Measurements from ENCODE around the gene EGFL6.
"Not testable (repeated sequence)": the region's sequence is repeated elsewhere in the genome, so short reads cannot be mapped to it uniquely, and the experiment has no call there.

Gene EGFL6

DNA sequence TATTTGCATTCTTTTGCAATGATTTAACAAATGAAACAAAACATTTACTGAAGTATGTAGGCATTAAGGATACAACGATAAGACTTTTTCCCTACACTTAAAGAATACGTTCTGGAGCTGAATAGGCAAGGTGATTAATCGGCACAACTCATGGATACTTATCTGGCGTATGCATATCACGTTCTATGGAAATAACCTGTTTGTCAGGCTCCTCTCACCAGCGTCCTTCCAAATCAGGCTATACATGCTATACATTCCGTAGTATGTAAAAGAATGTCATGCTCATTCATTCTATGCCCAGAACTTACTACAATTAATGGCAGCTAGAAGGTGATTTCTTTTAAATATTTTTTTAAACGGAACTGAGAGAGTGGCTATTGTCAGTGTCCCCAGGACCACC, 57.9 kb downstream of the EGFL6 start:
- TF ChIP-seq, protein P1, sequence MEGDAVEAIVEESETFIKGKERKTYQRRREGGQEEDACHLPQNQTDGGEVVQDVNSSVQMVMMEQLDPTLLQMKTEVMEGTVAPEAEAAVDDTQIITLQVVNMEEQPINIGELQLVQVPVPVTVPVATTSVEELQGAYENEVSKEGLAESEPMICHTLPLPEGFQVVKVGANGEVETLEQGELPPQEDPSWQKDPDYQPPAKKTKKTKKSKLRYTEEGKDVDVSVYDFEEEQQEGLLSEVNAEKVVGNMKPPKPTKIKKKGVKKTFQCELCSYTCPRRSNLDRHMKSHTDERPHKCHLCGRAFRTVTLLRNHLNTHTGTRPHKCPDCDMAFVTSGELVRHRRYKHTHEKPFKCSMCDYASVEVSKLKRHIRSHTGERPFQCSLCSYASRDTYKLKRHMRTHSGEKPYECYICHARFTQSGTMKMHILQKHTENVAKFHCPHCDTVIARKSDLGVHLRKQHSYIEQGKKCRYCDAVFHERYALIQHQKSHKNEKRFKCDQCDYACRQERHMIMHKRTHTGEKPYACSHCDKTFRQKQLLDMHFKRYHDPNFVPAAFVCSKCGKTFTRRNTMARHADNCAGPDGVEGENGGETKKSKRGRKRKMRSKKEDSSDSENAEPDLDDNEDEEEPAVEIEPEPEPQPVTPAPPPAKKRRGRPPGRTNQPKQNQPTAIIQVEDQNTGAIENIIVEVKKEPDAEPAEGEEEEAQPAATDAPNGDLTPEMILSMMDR (IDR thresholded peaks at IDR 0.05) = no peak
- Histone ChIP-seq H3K9me3 (no peaks in the 10 kb centered on the region), H3K36me3 (no peaks in the 10 kb centered on the region), H3K27ac (no peak overlapping the region), H3K4me1 (ENCODE audit: control insufficient read depth in 1 of 2, insufficient read depth in 1 of 2, low read depth in 1 of 2, low read length in 1 of 2) (no peaks in the 10 kb centered on the region), H3K4me3 (ENCODE audit: low read depth in 1 of 2, low read length in 1 of 2) (no peak overlapping the region), H3K27me3 (no peaks in the 10 kb centered on the region)

DNA sequence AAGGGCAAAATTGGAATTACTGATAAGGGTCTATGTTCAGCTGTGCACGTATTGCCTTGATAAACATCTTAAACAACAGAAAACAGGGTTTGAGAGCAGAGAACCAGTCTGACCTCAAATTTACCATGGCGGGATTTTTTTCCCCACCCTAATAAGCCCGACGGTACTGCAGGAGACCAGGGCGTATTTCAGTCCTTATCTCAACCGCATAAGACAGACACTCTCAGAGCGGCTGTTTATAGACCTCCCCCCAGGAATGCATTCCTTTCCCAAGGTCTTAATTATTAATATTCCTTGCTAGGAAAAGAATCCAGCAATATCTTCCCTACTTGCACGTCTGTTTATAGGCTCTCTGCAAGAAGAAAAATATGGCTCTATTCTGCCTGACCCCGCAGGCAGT, 67.8 kb downstream of the EGFL6 start:
- H3K27me3 ChIP-seq; H3K4me3 ChIP-seq (ENCODE audit: low read depth in 1 of 2, low read length in 1 of 2): not testable (repeated sequence)

DNA sequence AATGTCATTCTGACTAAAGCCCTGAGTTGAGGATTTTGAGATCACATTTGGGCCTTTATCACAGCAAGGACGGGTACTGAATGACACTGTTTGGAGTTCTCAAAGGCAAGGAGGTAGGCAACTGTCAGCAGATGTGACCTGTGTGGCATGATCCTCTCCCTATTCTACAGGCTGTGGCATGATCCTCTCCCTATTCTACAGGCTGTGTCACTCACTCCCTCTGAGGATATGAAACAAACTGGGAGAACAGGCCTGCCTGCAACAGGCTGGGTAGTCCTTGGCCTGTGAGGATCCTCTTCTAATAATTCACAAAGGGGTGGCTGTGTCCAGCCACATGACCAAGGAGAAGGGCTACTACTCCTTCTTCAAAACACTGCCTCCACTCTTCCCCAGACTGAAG, 68.6 kb downstream of the EGFL6 start:
- Histone ChIP-seq H3K4me3 (ENCODE audit: low read depth in 1 of 2, low read length in 1 of 2) (no peak overlapping the region), H3K27me3 (no peaks in the 10 kb centered on the region), H3K36me3 (no peaks in the 10 kb centered on the region), H3K9me3 (no peaks in the 10 kb centered on the region), H3K27ac (no peak overlapping the region), H3K4me1 (ENCODE audit: control insufficient read depth in 1 of 2, insufficient read depth in 1 of 2, low read depth in 1 of 2, low read length in 1 of 2) (no peaks in the 10 kb centered on the region)
- TF ChIP-seq, protein P1 (IDR thresholded peaks at IDR 0.05) = no peak

More for the DNA sequence above, 67.8 kb downstream of the EGFL6 start:
- not testable (repeated sequence) for H3K27ac ChIP-seq; H3K36me3 ChIP-seq; H3K4me1 ChIP-seq (ENCODE audit: control insufficient read depth in 1 of 2, insufficient read depth in 1 of 2, low read depth in 1 of 2, low read length in 1 of 2); H3K9me3 ChIP-seq

DNA sequence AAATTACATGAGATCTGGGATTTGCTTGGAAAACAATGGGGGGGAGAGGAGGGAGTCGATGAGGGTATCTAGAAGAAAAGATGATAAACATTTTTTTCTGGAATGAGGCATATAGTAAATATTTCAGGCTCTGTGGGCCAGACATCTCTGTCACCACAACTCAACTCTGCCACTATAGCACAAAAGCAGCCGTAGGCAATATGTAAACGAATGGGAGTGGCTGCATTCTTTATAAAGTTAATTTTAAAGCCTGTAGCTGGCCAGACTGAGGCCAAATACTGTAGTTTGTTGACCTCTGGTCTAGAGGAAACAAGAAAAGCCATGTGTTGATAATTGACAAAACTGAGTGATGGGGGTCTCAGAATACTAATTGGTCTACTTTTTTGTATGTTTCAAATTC, 69.4 kb downstream of the EGFL6 start:
- TF ChIP-seq, protein P1 (IDR thresholded peaks at IDR 0.05) = no peak
- Histone ChIP-seq H3K27ac (no peak overlapping the region), H3K4me1 (ENCODE audit: control insufficient read depth in 1 of 2, insufficient read depth in 1 of 2, low read depth in 1 of 2, low read length in 1 of 2) (no peaks in the 10 kb centered on the region), H3K9me3 (no peaks in the 10 kb centered on the region), H3K36me3 (no peaks in the 10 kb centered on the region), H3K4me3 (ENCODE audit: low read depth in 1 of 2, low read length in 1 of 2) (no peak overlapping the region), H3K27me3 (no peaks in the 10 kb centered on the region)

DNA sequence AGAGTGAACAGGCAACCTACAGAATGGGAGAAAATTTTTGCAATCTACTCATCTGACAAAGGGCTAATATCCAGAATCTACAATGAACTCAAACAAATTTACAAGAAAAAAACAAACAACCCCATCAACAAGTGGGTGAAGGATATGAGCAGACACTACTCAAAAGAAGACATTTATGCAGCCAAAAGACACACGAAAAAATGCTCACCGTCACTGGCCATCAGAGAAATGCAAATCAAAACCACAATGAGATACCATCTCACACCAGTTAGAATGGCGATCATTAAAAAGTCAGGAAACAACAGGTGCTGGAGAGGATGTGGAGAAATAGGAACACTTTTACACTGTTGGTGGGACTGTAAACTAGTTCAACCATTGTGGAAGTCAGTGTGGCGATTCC, 72.3 kb downstream of the EGFL6 start:
- not testable (repeated sequence) for H3K36me3 ChIP-seq; H3K27ac ChIP-seq; H3K4me1 ChIP-seq (ENCODE audit: control insufficient read depth in 1 of 2, insufficient read depth in 1 of 2, low read depth in 1 of 2, low read length in 1 of 2); H3K9me3 ChIP-seq; H3K4me3 ChIP-seq (ENCODE audit: low read depth in 1 of 2, low read length in 1 of 2); H3K27me3 ChIP-seq

DNA sequence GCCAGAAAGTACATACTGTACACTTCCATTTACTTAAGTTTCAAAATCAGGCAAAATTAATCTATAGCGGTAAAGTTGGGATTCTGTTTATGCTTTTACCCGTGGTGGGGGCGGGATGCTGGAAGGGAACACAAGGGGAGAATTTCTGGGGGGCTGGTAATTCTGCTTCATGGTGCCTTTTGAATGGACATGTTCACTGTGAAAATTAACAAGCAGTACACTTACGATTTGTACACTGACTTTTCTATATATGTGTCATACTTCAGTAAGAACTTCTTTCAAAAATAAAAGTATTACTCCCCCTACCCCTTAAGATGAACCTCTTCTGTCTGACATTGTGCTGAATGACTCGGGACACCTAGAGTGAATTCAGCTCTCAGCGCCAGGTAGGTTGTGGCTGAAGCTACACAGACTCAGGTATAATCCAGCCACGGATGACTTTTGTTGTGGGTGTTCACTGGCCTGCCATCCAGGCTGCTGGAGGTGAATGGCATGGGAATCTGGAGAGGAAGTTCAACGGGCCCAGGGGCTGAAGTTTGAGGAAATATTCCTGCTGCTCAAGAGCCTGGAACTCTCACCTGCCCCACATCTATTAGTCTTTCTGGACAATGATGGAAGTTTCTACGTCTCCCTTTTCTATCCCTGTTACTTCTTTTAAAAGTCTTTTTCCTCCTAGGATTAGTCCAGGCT, 76.2 kb downstream of the EGFL6 start:
- no peaks in the 10 kb centered on the region for H3K27me3 ChIP-seq
- H3K27ac ChIP-seq = no peak overlapping the region
- H3K36me3 ChIP-seq = no peaks in the 10 kb centered on the region
- TF ChIP-seq, protein P1 (IDR thresholded peaks at IDR 0.05) = no peak
- H3K4me1 ChIP-seq (ENCODE audit: control insufficient read depth in 1 of 2, insufficient read depth in 1 of 2, low read depth in 1 of 2, low read length in 1 of 2) = no peaks in the 10 kb centered on the region
- H3K4me3 ChIP-seq (ENCODE audit: low read depth in 1 of 2, low read length in 1 of 2) = no peak overlapping the region
- no peaks in the 10 kb centered on the region for H3K9me3 ChIP-seq

DNA sequence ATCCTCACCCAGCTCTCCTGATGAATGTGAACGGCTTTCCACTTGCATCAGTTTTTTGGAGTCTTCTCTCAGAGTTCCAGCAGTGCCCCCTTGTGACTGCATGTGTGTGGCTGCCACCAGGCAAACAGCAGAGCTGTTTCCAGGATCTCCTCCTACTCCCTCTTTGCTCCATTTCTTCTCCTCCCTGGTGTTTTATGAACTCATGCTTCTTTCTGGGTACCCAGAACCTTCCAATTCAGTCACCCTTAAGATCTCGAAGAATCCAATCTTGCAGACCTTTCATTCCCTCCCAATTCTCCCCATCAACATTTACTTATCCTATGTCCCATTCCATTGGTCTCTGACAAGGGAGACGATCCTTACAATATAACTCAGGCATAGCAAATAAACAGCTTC, 76.8 kb downstream of the EGFL6 start:
- TF ChIP-seq, protein P1 (IDR thresholded peaks at IDR 0.05) = no peak
- Histone ChIP-seq H3K9me3 (no peaks in the 10 kb centered on the region), H3K4me1 (ENCODE audit: control insufficient read depth in 1 of 2, insufficient read depth in 1 of 2, low read depth in 1 of 2, low read length in 1 of 2) (no peaks in the 10 kb centered on the region)

More for the DNA sequence above, 76.8 kb downstream of the EGFL6 start:
- no peaks in the 10 kb centered on the region for H3K36me3 ChIP-seq
- no peak overlapping the region for H3K4me3 ChIP-seq (ENCODE audit: low read depth in 1 of 2, low read length in 1 of 2)
- H3K27ac ChIP-seq = no peak overlapping the region
- H3K27me3 ChIP-seq = no peaks in the 10 kb centered on the region

Data from neutrophil (primary cell).